Measurements from ENCODE around the gene TNPO3. TPM values are rescaled to one million over a fixed set of nuclear protein-coding genes. Genes with fewer than 3 reads are reported as not detected.
"Not testable (repeated sequence)": the region's sequence is repeated elsewhere in the genome, so short reads cannot be mapped to it uniquely, and the experiment has no call there.

The TNPO3 gene
- total RNA-seq, 1 donor from 2014 or later = 96.2 TPM

DNA sequence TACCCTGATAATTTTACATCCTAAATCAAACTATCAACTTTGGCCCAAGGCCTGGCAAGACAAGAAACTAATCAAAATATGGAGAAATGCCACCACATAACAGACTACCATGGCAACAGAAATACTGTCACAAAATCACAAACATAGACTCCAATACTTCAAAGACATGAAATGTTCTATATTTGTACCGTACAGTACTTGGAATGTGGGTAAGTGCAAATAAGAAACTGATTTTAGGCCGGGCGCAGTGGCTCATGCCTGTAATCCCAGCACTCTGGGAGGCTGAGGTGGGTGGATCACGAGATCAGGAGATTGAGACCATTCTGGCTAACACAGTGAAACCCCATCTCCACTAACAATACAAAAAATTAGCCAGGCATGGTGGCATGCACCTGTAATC, 9.2 kb downstream of the TNPO3 start:
- Mint-ChIP-seq H3K27me3 (ENCODE audit: insufficient read depth, low read depth) (no peaks in the 10 kb centered on the region), H3K36me3 (peaks cover 4% of the 10 kb centered on the region), H3K9me3 (no peaks in the 10 kb centered on the region), H3K4me3 (no peak overlapping the region), H3K27ac (no peak overlapping the region), H3K4me1 (peaks cover 32% of the 10 kb centered on the region)
- Histone ChIP-seq H4K20me1 (ENCODE audit: low read depth) (peaks cover 73% of the 10 kb centered on the region), H3K4me2 (no peak overlapping the region), H2AFZ (replicated peaks) (no peak overlapping the region), H3K4me3 (no peak overlapping the region), H3F3A (ENCODE audit: low read depth) (peaks cover 42% of the 10 kb centered on the region), H3K9ac (no peak overlapping the region), H3K9me3 (ENCODE audit: low read depth) (no peaks in the 10 kb centered on the region), H3K27ac (no peak overlapping the region), H3K79me2 (ENCODE audit: low read depth) (peaks cover 100% of the 10 kb centered on the region), H3K36me3 (no peaks in the 10 kb centered on the region), H3K27me3 (no peaks in the 10 kb centered on the region), H3K4me1 (peaks cover 46% of the 10 kb centered on the region)
- no peak for DNase-seq (ENCODE audit: low spot score)
- TF ChIP-seq, protein P1, sequence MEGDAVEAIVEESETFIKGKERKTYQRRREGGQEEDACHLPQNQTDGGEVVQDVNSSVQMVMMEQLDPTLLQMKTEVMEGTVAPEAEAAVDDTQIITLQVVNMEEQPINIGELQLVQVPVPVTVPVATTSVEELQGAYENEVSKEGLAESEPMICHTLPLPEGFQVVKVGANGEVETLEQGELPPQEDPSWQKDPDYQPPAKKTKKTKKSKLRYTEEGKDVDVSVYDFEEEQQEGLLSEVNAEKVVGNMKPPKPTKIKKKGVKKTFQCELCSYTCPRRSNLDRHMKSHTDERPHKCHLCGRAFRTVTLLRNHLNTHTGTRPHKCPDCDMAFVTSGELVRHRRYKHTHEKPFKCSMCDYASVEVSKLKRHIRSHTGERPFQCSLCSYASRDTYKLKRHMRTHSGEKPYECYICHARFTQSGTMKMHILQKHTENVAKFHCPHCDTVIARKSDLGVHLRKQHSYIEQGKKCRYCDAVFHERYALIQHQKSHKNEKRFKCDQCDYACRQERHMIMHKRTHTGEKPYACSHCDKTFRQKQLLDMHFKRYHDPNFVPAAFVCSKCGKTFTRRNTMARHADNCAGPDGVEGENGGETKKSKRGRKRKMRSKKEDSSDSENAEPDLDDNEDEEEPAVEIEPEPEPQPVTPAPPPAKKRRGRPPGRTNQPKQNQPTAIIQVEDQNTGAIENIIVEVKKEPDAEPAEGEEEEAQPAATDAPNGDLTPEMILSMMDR (IDR thresholded peaks at IDR 0.05) = no peak
- TF ChIP-seq EZH2phosphoT487 (IDR thresholded peaks at IDR 0.05) (no peak), EZH2 (IDR thresholded peaks at IDR 0.05) (no peak)

DNA sequence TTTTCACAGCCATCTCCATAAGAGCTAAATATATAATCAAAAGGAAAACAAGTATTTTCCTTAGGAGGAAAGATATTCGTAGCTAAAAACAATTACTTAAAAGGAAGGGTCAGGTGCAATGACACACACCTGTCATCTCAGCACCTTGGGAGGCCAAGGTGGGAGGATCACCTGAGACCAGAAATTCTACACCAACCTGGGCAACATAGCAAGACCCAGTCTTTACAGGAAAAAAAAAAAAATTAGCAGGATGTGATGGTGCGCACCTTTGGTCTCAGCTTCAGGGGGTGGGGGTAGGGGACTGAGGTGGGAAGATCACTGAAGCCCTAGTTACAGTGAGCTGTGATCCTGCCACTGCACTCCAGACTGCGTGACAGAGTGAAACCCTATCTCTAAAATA, 11.9 kb downstream of the TNPO3 start:
- no peak overlapping the region for H3K4me3 ChIP-seq

DNA sequence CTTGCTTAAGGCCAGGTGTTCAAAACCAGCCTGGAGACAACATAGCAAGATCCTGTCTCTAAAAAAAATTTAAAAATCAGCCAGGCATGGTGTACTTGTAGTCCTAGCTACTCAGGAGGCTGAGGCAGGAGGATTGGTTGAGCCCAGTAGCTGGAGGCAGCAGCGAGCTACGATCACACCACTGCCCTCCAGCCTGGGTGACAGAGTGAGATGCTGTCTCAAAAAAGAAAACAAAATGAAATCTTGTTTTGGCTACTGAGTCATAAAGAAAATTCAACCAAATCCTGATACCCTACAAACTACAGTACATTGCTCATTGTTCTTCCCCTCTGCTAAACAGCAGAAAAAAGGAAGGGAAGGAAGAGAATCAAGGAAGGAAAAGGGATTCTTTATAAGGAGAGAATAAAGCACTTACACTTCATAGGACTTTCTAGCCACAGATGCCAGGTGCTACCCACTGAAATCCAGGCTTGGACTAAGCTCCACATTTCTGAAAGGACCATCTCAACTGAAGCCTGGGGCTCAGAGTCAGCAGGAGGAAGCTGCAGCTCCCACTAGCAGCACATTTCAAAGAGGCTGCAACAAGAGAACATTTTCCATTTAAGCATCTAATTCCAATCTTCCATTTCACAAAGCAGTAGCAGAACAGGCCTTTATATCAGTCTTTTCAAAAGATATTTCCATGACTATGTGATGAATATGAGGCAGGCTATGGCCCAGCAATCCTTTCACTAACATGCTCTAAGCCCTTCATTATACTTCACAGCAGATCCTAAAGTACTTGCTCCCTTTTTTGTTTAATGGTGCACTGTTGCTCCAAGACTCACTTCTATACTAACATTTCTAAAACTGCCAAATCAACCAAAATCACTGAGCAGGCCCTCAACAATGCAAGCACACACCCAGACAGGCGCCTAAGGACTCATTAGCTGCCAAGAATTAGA, 13.5 kb downstream of the TNPO3 start:
- Histone ChIP-seq H3K27me3 (no peaks in the 10 kb centered on the region), H3K36me3 (peaks cover 15% of the 10 kb centered on the region), H3K79me2 (ENCODE audit: low read depth) (peaks cover 100% of the 10 kb centered on the region), H3K9me3 (ENCODE audit: low read depth) (no peaks in the 10 kb centered on the region), H3K4me2 (peak overlapping the region; percentile 75), H3K9ac (no peak overlapping the region), H3K4me1 (peaks cover 69% of the 10 kb centered on the region), H3K27ac (peak overlapping the region; percentile 98), H4K20me1 (ENCODE audit: low read depth) (peaks cover 68% of the 10 kb centered on the region), H3K4me3 (peak overlapping the region; percentile 24), H3F3A (ENCODE audit: low read depth) (peaks cover 76% of the 10 kb centered on the region), H2AFZ (replicated peaks) (no peak overlapping the region)
- Mint-ChIP-seq H3K4me1 (peaks cover 45% of the 10 kb centered on the region), H3K36me3 (peaks cover 16% of the 10 kb centered on the region), H3K4me3 (peak overlapping the region; percentile 11), H3K9me3 (no peaks in the 10 kb centered on the region), H3K27ac (peak overlapping the region; percentile 62), H3K27me3 (ENCODE audit: insufficient read depth, low read depth) (no peaks in the 10 kb centered on the region)
- DNase-seq (ENCODE audit: low spot score) = peak; percentile 65
- TF ChIP-seq EZH2 (IDR thresholded peaks at IDR 0.05) (no peak), EZH2phosphoT487 (IDR thresholded peaks at IDR 0.05) (no peak)
- TF ChIP-seq, protein P1 (IDR thresholded peaks at IDR 0.05) = no peak

More for the DNA sequence above, 11.9 kb downstream of the TNPO3 start:
- Histone ChIP-seq H3K9ac (no peak overlapping the region), H3K4me1 (peaks cover 55% of the 10 kb centered on the region), H4K20me1 (ENCODE audit: low read depth) (peaks cover 59% of the 10 kb centered on the region), H3K79me2 (ENCODE audit: low read depth) (peaks cover 100% of the 10 kb centered on the region), H3K36me3 (peaks cover 15% of the 10 kb centered on the region), H3K27me3 (no peaks in the 10 kb centered on the region), H3K27ac (peak overlapping the region; percentile 98), H3K4me2 (peak overlapping the region; percentile 27), H3F3A (ENCODE audit: low read depth) (peaks cover 60% of the 10 kb centered on the region), H2AFZ (replicated peaks) (no peak overlapping the region), H3K9me3 (ENCODE audit: low read depth) (no peaks in the 10 kb centered on the region)
- TF ChIP-seq EZH2 (IDR thresholded peaks at IDR 0.05) = no peak
- TF ChIP-seq, protein P1 (IDR thresholded peaks at IDR 0.05) = no peak
- no peak for TF ChIP-seq EZH2phosphoT487 (IDR thresholded peaks at IDR 0.05)
- Mint-ChIP-seq H3K36me3 (peaks cover 13% of the 10 kb centered on the region), H3K27ac (no peak overlapping the region), H3K4me3 (no peak overlapping the region), H3K9me3 (no peaks in the 10 kb centered on the region), H3K27me3 (ENCODE audit: insufficient read depth, low read depth) (no peaks in the 10 kb centered on the region), H3K4me1 (peaks cover 29% of the 10 kb centered on the region)
- DNase-seq (ENCODE audit: low spot score) = no peak

DNA sequence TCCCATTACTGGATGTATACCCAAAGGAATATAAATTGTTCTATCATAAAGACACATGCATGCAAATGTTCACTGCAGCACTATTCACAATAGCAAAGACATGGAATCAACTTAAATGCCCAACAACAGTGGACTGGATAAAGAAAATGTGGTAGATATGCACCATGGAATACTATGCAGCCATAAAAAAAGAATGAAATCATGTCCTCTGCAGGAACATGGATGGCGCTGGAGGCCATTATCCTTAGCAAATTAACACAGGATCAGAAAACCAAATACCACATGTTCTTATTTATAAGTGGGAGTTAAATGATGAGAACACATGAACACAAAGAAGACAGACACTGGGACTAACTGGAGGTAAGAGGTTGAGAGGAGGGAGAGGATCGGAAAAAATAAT, 16.4 kb downstream of the TNPO3 start:
- H3K27ac Mint-ChIP-seq; H3K27me3 Mint-ChIP-seq (ENCODE audit: insufficient read depth, low read depth); H3K9ac ChIP-seq; H2AFZ ChIP-seq (replicated peaks); H3K9me3 Mint-ChIP-seq; H3K4me3 Mint-ChIP-seq; H3K9me3 ChIP-seq (ENCODE audit: low read depth); DNase-seq (ENCODE audit: low spot score); H3K4me3 ChIP-seq; H3K27me3 ChIP-seq: not testable (repeated sequence)
- Mint-ChIP-seq H3K4me1 (peaks cover 45% of the 10 kb centered on the region), H3K36me3 (peaks cover 37% of the 10 kb centered on the region)
- Histone ChIP-seq H3K4me1 (peaks cover 56% of the 10 kb centered on the region), H3F3A (ENCODE audit: low read depth) (peaks cover 66% of the 10 kb centered on the region), H3K4me2 (peak overlapping the region; percentile 80), H3K79me2 (ENCODE audit: low read depth) (peaks cover 100% of the 10 kb centered on the region), H3K36me3 (peaks cover 23% of the 10 kb centered on the region), H3K27ac (peak overlapping the region; percentile 95), H4K20me1 (ENCODE audit: low read depth) (peaks cover 45% of the 10 kb centered on the region)

Measured in neural progenitor cell (in vitro differentiated cells).